HepG2 (cell line): ENCODE measurements around the gene DGKG. TPM values are rescaled to one million over a fixed set of nuclear protein-coding genes. Genes with fewer than 3 reads are reported as not detected.

Experiments
- BCLAF1 ChIP-seq: fragments of 450-650 bp; IDR thresholded peaks from 2 replicates; pipeline ENCODE4 v1.6.1; 2017; ENCODE audit warnings: mild to moderate bottlenecking
- CEBPG ChIP-seq: IDR thresholded peaks from 2 replicates; pipeline ENCODE4 v1.6.1; 2016
- CENPT ChIP-seq: sonication (generic); formaldehyde crosslinking; IDR thresholded peaks from 2 replicates; pipeline ENCODE4 v1.8.0; 2022; ENCODE audit warnings: low read depth, mild to moderate bottlenecking, moderate library complexity, missing genetic modification reagents
- DMAP1 ChIP-seq: IDR thresholded peaks from 2 replicates; pipeline ENCODE4 v1.6.1; 2016
- ELF3 ChIP-seq: IDR thresholded peaks from 2 replicates; pipeline ENCODE4 v1.6.1; 2016; ENCODE audit warnings: missing genetic modification reagents, missing compliant biosample characterization
- EP300 ChIP-seq, 3 experiments: sonication (generic) in 1 of 3; formaldehyde crosslinking in 1 of 3; IDR thresholded peaks; 2 replicates each; pipeline versions ENCODE4 v1.5.1 to v1.6.1; 2011 to 2020; ENCODE audit warnings: low read depth in 2 of 3, low read length in 2 of 3, borderline replicate concordance in 1 of 3, improper control_type of control experiment in 1 of 3, mild to moderate bottlenecking in 1 of 3, missing genetic modification reagents in 1 of 3, moderate library complexity in 1 of 3
- LRRFIP1 ChIP-seq: sonication (generic); formaldehyde crosslinking; conservative IDR thresholded peaks from 2 replicates; pipeline ENCODE4 v1.4.0; 2020; ENCODE audit warnings: missing genetic modification reagents
- MAF1 ChIP-seq: sonication (generic); formaldehyde crosslinking; IDR thresholded peaks from 2 replicates; pipeline ENCODE4 v1.5.0; 2020; ENCODE audit warnings: missing genetic modification reagents, borderline replicate concordance
- NFE2L1 ChIP-seq: sonication (generic); formaldehyde crosslinking; IDR thresholded peaks from 2 replicates; pipeline ENCODE4 v1.4.0; 2020; ENCODE audit warnings: missing genetic modification reagents, mild to moderate bottlenecking, borderline replicate concordance
- SNAPC2 ChIP-seq: sonication (generic); formaldehyde crosslinking; IDR thresholded peaks from 2 replicates; pipeline ENCODE4 v1.8.1; 2022; ENCODE audit warnings: mild to moderate bottlenecking, missing genetic modification reagents
- SRSF1 ChIP-seq: fragments of 200-400 bp; formaldehyde crosslinking; optimal IDR thresholded peaks from 2 replicates; pipeline ENCODE3; 2017; ENCODE audit warnings: mild to moderate bottlenecking, low read depth, low read length, moderate library complexity
- SRSF9 ChIP-seq: fragments of 200-400 bp; formaldehyde crosslinking; IDR thresholded peaks from 2 replicates; pipeline ENCODE4 v1.6.1; 2018; ENCODE audit warnings: borderline replicate concordance, mild to moderate bottlenecking, low read depth, low read length; ENCODE audit not compliant: insufficient read depth, poor library complexity, severe bottlenecking
- ZFP90 ChIP-seq: sonication (generic); formaldehyde crosslinking; IDR thresholded peaks from 2 replicates; pipeline ENCODE4 v1.8.0; 2022; ENCODE audit warnings: missing genetic modification reagents, mild to moderate bottlenecking, inconsistent platforms, borderline replicate concordance
- ZNF326 ChIP-seq: sonication (generic); formaldehyde crosslinking; IDR thresholded peaks from 2 replicates; pipeline ENCODE4 v1.4.0; 2020; ENCODE audit warnings: missing genetic modification reagents, borderline replicate concordance
- ZNF343 ChIP-seq: sonication (generic); formaldehyde crosslinking; IDR thresholded peaks from 2 replicates; pipeline ENCODE4 v1.4.0; 2020; ENCODE audit warnings: mild to moderate bottlenecking, missing genetic modification reagents
- ZNF513 ChIP-seq: sonication (generic); formaldehyde crosslinking; conservative IDR thresholded peaks from 2 replicates; pipeline ENCODE4 v1.5.0; 2020; ENCODE audit warnings: missing genetic modification reagents
- ZNF629 ChIP-seq: sonication (generic); formaldehyde crosslinking; conservative IDR thresholded peaks from 2 replicates; pipeline ENCODE4 v1.5.0; 2020; ENCODE audit warnings: missing genetic modification reagents
- ZNF652 ChIP-seq: IDR thresholded peaks from 2 replicates; pipeline ENCODE4 v1.6.1; 2016; ENCODE audit warnings: low read depth, borderline replicate concordance
- ZNF660 ChIP-seq: sonication (generic); formaldehyde crosslinking; IDR thresholded peaks from 2 replicates; pipeline ENCODE4 v1.5.1; 2020; ENCODE audit warnings: mild to moderate bottlenecking, low read depth, missing genetic modification reagents, borderline replicate concordance
- ZNF7 ChIP-seq: IDR thresholded peaks from 2 replicates; pipeline ENCODE4 v1.6.1; 2016; ENCODE audit warnings: missing biosample characterization, missing genetic modification reagents
- ZNF746 ChIP-seq: sonication (generic); formaldehyde crosslinking; IDR thresholded peaks from 2 replicates; pipeline ENCODE4 v1.8.0; 2022; ENCODE audit warnings: mild to moderate bottlenecking, missing genetic modification reagents
- ZNF773 ChIP-seq: sonication (generic); formaldehyde crosslinking; IDR thresholded peaks from 2 replicates; pipeline ENCODE4 v1.4.0; 2020; ENCODE audit warnings: missing genetic modification reagents, borderline replicate concordance
- polyA plus RNA-seq, 8 experiments: library from polyadenylated mRNA; depleted of rRNA in 3 of 8; stranded (reverse) in 7 of 8; unstranded in 1 of 8; fragments of >200 nt; fragmentation: Illumina TruSeq in 4 of 8; extraction: Trizol in 4 of 8; gene quantifications; 2 replicates each; pipeline versions ENCODE4 v1.2.1 to v1.2.3, GENCODE V29; 2011 to 2016; ENCODE audit warnings: low read depth in 4 of 8, missing spikeins in 1 of 8, mixed read lengths in 1 of 8; ENCODE audit not compliant: insufficient read depth in 1 of 8
- total RNA-seq, 5 experiments: library from RNA; depleted of rRNA; stranded (reverse); fragments of >200 nt; fragmentation: Illumina TruSeq; extraction: Trizol; gene quantifications; 2 replicates each; pipeline ENCODE4 v1.2.3, GENCODE V29; 2016; ENCODE audit warnings: low read depth in 1 of 5

Gene DGKG
- total and polyA plus RNA-seq, 2 of the 13 experiments (the other 11 are each of a cell fraction or from before 2014, with no cell fraction given), result 3.8 to 6.2 TPM

DNA sequence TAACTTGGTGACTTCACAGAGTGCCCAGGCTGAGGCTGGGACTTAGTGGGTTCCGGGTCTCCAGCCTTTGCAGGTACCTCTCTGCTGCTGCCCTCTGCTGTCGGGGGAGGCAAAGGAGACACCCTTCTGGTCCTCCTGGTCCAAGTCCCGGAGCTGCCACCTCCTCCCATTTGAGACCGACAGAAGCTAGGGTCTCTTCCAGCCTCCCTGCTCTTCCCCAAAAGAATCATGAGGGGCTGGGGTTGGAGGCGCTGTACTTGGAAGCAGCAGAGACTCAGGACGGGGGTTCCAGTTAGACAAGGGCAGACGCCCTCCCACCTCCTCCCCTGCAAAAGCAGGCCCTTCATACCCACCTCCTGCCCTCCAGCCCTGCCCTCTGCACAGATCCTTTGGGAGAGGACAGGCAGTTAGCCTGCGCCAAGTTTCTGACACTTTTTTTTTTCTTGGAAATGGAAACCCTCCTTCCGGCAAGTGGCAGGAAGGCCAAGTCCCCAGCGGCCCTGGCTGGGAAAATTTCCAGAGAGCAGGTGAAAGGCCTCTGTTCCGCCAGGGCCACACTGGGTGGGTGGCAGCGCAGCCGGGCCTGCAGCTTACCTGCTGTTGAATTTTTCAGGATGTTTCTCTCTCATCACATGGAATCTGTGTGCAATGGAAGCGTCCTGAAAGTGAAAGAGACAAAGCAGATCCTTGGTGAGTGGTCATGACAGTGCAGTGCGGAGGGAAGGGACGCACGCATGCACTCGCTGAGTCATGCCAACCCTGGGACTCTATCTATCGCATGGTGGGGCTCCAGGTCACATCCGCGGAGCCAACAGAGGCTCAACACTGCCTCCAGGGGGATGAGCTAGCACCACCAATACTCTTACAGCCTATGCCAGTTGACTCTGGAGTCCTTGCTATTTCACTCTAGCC lies 119.9 kb downstream of the DGKG start (continued):
- TF ChIP-seq ZNF7 (CRISPR knock-in tag) (no peak), MAF1 (CRISPR knock-in tag) (no peak), EP300 (IDR thresholded peaks at IDR 0.05; ENCODE audit: low read depth in 2 of 2, low read length in 2 of 2) (no peak), EP300 (CRISPR knock-in tag; IDR thresholded peaks at IDR 0.05; ENCODE audit: borderline replicate concordance) (0 out of 2 replicates have a peak, but pooled peaks have one; percentile 45), ZNF746 (CRISPR knock-in tag) (no peak), ZNF652 (no peak; the same call in 1 of the 2 replicates), DMAP1 (peak; percentile 91), ELF3 (CRISPR knock-in tag) (peak; percentile 12; the same call in 1 of the 2 replicates), ZNF343 (no peak), SRSF1 (no peak), ZNF629 (peak; percentile 48; the same call in 1 of the 2 replicates), SNAPC2 (CRISPR knock-in tag) (0 out of 2 replicates have a peak, but pooled peaks have one; percentile 44), ZNF773 (CRISPR knock-in tag) (no peak), ZFP90 (CRISPR knock-in tag) (no peak), SRSF9 (no peak), NFE2L1 (CRISPR knock-in tag) (peak; percentile 98; the same call in 1 of the 2 replicates), BCLAF1 (no peak), ZNF326 (CRISPR knock-in tag) (no peak), ZNF660 (no peak), ZNF513 (no peak), CEBPG (CRISPR knock-in tag) (peak; percentile 37; the same call in 1 of the 2 replicates), CENPT (no peak), LRRFIP1 (CRISPR knock-in tag) (no peak)
